ENCODE measurements around the gene SULT4A1.

Gene SULT4A1

GRCh38 chr22:43843783-43844530 is 18.4 kb downstream of the SULT4A1 start:
- no peak for DNase-seq

DNA sequence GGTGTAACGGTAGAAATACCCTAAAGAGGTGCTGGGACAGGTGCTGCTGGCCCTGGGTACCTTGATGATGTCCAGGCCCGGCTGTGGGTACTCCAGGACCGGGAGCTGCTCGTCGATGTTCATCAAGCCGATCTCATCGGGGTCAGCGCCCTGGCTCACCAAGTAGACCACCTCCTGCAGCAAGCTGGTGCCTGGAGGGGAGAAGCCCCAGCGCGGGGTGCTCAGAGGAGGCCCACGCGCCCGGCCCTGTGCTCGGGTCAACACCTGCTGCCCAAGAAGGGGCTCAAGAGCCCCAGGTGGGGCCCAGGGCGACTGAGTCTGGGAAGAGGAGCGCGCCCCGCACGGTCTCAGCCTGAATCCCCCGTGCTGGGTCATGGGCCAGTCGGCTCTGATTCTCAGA is 20.6 kb downstream of the SULT4A1 start:
- DNase-seq, result no peak

- DNase-seq, result no peak
These were observed 21.5 kb downstream of the SULT4A1 start for GRCh38 chr22:43840851-43841250.

DNA sequence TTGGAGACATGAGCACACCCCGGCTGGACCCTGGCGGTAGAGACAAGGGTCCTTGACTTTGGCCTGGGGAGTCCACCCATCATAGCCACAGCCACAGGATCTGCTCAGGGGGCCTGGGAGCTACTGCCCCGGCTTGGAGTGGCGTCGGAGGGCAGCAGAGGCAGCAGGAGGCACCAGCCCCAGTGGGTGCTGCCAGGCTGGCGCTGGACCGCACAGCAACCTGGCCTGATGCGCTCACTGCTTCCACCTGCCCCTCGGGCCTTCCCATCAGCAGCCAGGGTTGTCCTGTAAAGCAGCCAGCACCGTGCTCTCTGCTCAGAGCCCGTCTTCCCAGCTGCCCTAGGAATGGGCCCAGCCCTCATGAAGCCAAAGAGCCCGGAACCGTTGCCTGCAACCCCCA is 21.9 kb downstream of the SULT4A1 start:
- DNase-seq, result no peak

GRCh38 chr22:43839781-43840180 is 22.5 kb downstream of the SULT4A1 start:
- no peak for DNase-seq

DNA sequence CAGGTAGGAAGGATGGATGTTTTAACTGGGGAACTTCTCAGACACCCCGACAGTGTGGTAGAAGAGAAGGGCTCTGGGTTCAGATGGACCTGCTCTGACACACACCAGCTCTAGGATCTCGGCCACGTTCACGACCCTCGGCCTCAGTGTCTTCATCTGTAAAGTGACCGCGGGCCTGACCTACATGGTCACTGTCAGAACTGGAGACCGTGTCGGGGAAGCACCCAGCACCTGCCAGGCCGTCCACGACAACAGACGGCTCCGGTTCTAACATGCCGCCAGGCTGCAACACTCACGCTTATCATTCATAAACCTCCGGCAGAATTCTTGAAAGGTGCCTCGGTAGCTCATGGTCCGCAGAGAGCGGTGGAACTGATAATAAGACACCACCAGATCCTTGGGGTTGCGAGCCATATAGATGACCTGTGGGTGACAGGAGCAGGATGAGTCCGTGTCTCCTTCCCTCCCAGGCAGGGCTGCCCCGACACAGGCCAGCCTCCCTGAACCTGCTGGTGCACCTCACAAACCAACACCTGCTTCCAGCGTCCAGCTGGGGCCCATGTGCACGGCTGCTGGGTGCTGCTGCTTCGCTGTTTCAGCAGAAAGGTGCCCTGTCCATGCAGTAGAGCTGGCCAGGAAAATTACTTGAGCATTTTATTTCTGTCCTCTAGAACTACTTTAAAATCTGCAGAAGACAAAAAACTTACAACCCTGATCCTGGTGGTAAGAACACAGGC is 23.6 kb downstream of the SULT4A1 start:
- no peak for DNase-seq

- DNase-seq, result no peak
These were observed 24.2 kb downstream of the SULT4A1 start for GRCh38 chr22:43838161-43838560.

DNA sequence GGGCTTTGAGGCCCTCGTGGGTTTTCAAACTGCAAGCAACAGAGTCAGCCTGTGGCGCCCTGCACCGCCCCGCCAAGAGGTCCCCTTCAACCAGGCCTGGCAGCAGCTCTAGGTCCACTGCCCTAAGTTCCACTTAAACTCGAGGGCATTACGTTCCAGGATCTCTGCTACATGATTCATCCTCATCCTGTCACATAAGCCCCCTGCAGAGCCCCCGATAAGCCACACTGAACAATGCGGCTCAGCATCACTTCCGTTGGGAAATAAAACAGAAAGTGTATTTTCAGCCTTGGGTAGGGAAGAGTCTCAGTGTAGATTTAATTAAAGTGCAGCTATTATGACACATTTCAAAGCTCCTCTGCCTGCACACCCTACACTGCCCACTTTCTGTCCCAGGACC is 24.6 kb downstream of the SULT4A1 start:
- DNase-seq, result no peak

- no peak for DNase-seq
These were observed 26.6 kb downstream of the SULT4A1 start for GRCh38 chr22:43835736-43836135.

GRCh38 chr22:43835166-43835565 is 27.1 kb downstream of the SULT4A1 start:
- no peak for DNase-seq

- DNase-seq, result no peak
These were observed 28.8 kb downstream of the SULT4A1 start for GRCh38 chr22:43833286-43834240.

GRCh38 chr22:43832393-43833265 is 29.7 kb downstream of the SULT4A1 start:
- DNase-seq, result no peak

DNA sequence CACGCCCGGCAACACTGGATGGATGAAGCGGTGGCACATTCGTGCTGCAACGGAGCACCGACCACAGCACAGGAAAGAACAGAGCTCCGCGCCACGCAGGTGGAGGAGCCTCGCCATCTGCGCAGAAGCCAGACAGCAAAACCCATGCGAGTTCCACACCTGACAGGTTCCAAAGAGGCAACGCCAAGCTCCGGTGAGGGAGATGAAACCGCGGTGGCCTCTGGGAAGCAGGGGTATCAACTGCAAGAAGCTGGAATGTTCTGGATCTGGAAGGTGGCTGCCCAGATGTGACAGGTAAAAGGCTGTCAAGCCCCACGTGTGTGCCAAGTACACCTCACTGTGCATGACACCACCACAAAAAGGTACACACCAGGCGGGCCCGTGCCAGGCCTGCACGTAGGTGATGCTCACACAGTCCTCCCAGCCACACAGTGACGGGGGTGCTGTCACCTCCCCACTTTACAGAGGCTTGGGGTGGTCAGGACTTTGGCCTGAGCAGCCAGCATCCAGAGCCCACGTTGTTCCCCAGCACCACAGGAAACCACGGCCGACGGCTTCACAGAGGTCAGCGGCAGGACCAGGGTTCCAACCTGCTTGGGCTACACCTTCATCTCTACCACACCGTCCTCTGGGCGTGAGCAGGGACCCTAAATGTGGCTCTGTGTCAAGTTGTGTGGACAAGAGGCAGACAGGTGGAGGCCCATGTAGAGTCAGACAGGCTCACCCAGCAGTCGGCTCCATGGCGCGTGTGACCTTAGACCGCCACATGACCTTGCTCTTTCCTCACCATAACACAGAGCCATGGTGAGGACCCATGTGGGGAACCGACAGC is 30.5 kb downstream of the SULT4A1 start:
- no peak for DNase-seq

DNA sequence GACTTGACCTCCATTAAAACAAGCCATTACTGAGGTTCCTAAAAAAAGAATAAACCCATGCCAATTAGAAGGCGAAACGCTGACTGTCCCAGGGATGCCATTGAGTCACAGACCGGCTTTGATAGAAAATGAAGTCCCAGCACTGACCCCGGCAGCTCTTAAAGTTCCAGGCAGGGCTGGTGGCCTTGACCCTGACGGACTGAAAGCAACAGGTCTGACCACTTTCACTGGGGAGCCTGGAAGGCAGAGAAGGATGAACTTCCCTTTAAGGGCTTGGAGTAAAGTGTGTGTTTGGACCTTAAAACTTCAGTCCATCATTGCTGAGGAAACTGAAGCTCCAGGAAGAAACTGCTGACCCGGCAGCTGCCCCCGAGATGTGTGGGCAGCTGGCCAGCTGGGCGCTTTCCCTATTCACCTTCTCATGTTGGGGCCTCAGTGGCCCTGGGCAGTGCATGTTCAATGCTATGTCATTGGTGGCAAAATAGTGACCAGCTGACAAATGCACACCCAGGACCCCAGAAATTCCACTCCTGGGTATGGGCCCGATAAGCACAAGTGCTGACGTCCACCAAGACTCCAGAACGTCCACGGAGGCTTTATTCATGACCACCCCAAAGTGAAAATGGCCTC is 31.3 kb downstream of the SULT4A1 start:
- DNase-seq, result no peak

DNA sequence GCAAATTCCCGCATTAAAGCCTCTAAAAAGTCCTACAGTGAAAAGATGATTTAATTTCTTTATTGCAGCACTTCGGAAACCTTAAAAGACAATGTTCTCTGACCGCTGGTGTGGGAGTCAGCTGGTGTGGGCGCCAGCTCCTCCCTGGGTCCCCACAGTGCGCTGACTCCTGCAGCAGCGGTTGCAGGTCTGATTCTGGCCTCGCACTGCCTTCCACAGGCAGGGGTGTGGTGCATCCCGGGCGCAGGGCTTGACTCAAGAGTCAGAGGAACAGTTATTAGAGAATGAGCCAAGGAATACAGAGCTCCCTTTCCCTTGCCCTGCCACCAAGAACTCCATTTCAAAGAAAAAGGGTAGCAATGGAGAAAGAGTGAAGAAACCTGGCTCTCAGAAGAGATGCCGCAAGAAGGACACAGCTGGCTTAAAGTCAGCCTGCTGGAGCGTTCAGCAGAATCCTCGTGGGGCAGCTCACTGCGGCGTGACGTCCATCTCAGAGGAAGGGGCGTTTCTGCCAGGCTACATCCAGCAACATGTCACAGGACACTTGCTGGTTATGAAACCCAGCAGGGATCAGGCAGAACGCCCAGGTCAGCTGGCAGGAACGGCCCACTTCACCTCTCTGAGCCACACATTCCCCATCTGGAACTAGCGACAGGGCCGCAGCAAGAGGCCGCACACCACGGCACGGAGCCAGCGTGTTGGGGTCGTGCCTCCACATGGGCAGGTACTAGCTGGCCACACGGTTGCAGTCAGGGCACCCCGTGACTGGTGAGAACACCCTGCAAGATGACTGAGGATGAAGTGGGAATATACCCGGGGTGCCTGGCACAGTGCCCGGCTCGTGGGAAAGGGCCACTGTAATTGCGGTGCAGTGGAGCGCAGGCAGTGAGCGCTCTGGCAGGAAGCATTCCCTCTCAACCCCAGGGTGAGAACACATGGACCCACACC is 32.1 kb downstream of the SULT4A1 start:
- DNase-seq, result no peak

DNA sequence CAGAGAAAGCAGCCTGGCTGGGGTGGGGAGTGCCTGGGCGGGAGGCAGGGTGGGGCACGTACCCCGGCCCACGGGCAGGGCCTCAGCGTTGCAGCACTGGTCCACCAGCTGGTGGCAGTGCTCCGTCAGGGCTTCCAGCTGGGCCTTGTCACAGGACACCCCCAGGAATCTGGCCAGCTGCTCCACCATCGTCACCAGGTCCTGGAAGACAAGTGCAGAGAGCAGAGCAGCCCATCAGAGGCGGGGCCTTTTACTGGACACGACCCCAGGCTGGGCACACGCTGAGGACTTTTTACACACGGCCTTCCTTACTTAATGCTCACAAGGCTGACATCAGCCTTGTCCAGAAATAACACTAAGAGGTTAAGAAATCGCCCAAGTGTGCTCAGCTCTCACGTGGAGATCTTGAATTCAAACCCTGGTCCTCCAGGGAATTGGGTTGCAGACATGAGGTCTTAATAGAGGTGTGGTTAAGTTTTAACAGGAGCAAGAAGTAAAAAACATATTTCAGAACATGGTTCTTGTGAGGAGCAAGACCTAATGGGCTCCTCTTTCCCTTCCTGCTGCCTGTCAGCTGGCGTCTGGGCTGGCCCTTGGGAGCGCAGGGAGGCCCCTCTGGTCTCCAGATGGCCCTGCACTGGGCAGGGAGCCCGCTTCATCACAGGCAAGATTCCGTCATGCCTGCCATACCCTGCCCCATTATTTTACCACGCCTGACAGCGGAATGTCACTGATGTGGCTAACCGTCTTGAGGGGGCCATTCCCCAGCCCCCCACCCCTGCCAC is 33.1 kb downstream of the SULT4A1 start:
- no peak for DNase-seq

GRCh38 chr22:43828725-43828997 is 33.7 kb downstream of the SULT4A1 start:
- DNase-seq, result no peak

DNA sequence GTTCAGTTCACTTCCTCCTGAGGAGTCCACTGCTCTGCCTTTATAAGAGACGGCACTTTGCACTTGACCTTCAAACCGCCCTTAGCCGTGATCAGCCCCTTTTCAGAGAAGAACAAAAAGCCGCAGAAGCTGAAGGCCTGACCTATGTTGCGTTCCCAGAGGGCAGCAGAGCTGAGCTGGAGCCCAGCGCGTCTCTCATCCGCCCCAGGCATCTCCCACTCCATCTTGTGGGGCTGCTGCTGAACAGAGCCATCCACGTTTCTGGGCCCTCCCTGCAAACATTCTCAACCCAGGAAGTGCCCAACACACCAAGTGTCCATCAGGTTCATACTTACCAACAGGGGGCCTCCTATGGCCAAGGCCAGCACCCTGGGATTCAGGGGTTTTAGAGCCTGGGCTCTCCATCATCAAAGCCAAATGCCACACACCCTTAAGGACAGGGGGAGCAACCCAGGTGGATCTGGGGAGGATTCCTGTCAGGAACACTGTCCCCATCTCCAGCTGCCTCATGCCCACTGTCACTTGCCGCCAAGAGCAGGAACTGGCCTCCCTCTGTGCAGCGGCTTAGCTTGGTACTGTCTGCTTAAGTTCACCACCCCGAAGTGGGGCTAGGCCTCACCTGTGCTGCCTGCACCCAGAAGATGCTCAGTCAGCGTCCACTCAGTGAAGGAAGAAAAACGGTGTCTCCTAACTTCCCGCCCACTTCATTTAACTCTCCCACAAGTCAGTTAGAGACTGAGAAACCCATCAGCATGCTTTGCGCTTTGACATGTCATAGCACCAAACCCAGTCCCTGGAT is 34.2 kb downstream of the SULT4A1 start:
- DNase-seq, result no peak

All from NK-92 treated with Interleukin-12 subunit alpha and Interleukin-12 subunit beta, amount 100 ng/mL, for 24 hours (cell line).